H1 (cell line): ENCODE results near the gene PHGDH.

Source experiments
- CTCF ChIP-seq, 3 experiments: IDR thresholded peaks; 1 replicate in 2 of 3; 2 replicates in 1 of 3; pipeline versions ENCODE4 v1.5.1 to v1.6.1; 2011; ENCODE audit warnings: low read length in 3 of 3, mild to moderate bottlenecking in 3 of 3, inconsistent platforms in 2 of 3, low read depth in 1 of 3, moderate library complexity in 1 of 3; ENCODE audit not compliant: insufficient read depth in 1 of 3; ENCODE audit errors: control extremely low read depth in 1 of 3
- EP300 ChIP-seq, 2 experiments: IDR thresholded peaks; 1 replicate in 1 of 2; 2 replicates in 1 of 2; pipeline ENCODE4 v1.6.1; 2011 to 2012; ENCODE audit warnings: low read depth in 2 of 2, low read length in 2 of 2, mild to moderate bottlenecking in 2 of 2, borderline replicate concordance in 1 of 2, inconsistent platforms in 1 of 2, moderate library complexity in 1 of 2
- SP1 ChIP-seq: IDR thresholded peaks from 2 replicates; pipeline ENCODE4 v1.6.1; 2011; ENCODE audit warnings: low read depth, low read length
- ZNF274 ChIP-seq: IDR thresholded peaks from 2 replicates; pipeline ENCODE4 v1.7.0; 2012; ENCODE audit warnings: low read length, borderline replicate concordance; ENCODE audit errors: extremely low read depth
- TF ChIP-seq, protein P1 (sequence below): IDR thresholded peaks from 2 replicates; pipeline ENCODE4 v1.6.1; 2011; ENCODE audit warnings: low read length, improper control_type of control experiment
- TF ChIP-seq, protein P2 (sequence below): IDR thresholded peaks from 2 replicates; pipeline ENCODE4 v1.6.1; 2012; ENCODE audit warnings: inconsistent platforms

DNA sequence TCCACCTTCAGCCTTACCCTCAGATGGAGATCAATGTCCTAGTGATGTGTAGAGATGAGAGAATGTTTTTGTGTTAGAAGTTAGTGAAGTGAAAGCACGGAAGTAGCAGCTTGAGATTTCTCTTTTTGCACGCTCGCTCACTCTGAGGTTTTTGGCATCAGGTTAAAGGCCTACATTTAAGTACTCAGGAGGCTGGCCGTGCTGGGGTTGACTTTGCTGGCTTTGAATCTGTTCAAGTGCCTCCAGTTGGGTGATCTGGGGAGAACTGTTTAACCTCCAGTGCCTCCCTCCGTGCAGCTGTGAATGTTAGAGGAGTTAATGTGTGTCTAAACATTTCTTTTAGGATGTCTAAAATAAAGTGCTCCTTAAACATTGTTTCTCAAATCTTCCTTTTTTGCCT lies 13.9 kb downstream of the PHGDH start:
- TF ChIP-seq CTCF (IDR thresholded peaks at IDR 0.05; ENCODE audit: control extremely low read depth in 1 of 3, insufficient read depth in 1 of 3, low read depth in 1 of 3, low read length in 3 of 3) = no peak
- TF ChIP-seq, protein P1, sequence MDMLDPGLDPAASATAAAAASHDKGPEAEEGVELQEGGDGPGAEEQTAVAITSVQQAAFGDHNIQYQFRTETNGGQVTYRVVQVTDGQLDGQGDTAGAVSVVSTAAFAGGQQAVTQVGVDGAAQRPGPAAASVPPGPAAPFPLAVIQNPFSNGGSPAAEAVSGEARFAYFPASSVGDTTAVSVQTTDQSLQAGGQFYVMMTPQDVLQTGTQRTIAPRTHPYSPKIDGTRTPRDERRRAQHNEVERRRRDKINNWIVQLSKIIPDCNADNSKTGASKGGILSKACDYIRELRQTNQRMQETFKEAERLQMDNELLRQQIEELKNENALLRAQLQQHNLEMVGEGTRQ = no peak
- TF ChIP-seq EP300 (IDR thresholded peaks at IDR 0.05; ENCODE audit: borderline replicate concordance in 1 of 2, low read depth in 2 of 2, low read length in 2 of 2) = no peak
- no peak for TF ChIP-seq ZNF274
- TF ChIP-seq, protein P2, sequence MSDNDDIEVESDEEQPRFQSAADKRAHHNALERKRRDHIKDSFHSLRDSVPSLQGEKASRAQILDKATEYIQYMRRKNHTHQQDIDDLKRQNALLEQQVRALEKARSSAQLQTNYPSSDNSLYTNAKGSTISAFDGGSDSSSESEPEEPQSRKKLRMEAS = no peak
- TF ChIP-seq SP1 = no peak
